ENCODE results near the gene GRB2.

GRB2 gene

GRCh38 chr17:75325348-75325747, 80.1 kb downstream of the GRB2 start:
- H3K4me1 ChIP-seq (ENCODE audit: control insufficient read depth, insufficient read depth, low read length) = peaks cover 5% of the 10 kb centered on the region
- H3K27me3 ChIP-seq (ENCODE audit: control insufficient read depth, insufficient read depth, low read length, poor library complexity, severe bottlenecking) = no peaks in the 10 kb centered on the region
- 94 to 95% methylated on average over 6 of the region's 6 CpGs for WGBS, 2 experiments
- peaks cover 16% of the 10 kb centered on the region for H3K36me3 ChIP-seq (ENCODE audit: control insufficient read depth, insufficient read depth, low read length)
- H3K4me3 ChIP-seq (ENCODE audit: insufficient read depth, low read depth, low read length) = no peak overlapping the region
- no peak overlapping the region for H3K27ac ChIP-seq (ENCODE audit: insufficient read depth, low read depth, low read length, poor library complexity, severe bottlenecking)
- H3K9me3 ChIP-seq (ENCODE audit: control insufficient read depth, low read length) = no peaks in the 10 kb centered on the region

GRCh38 chr17:75321506-75321905, 84.0 kb downstream of the GRB2 start:
- Histone ChIP-seq H3K27me3 (ENCODE audit: control insufficient read depth, insufficient read depth, low read length, poor library complexity, severe bottlenecking) (no peaks in the 10 kb centered on the region), H3K36me3 (ENCODE audit: control insufficient read depth, insufficient read depth, low read length) (peaks cover 20% of the 10 kb centered on the region), H3K4me1 (ENCODE audit: control insufficient read depth, insufficient read depth, low read length) (peaks cover 6% of the 10 kb centered on the region), H3K9me3 (ENCODE audit: control insufficient read depth, low read length) (no peaks in the 10 kb centered on the region), H3K27ac (ENCODE audit: insufficient read depth, low read depth, low read length, poor library complexity, severe bottlenecking) (no peak overlapping the region), H3K4me3 (ENCODE audit: insufficient read depth, low read depth, low read length) (no peak overlapping the region)
- WGBS, 2 experiments = 87% methylated on average over 10 of the region's 10 CpGs

GRCh38 chr17:75319904-75320691, 85.4 kb downstream of the GRB2 start:
- peaks cover 3% of the 10 kb centered on the region for H3K4me1 ChIP-seq (ENCODE audit: control insufficient read depth, insufficient read depth, low read length)
- H3K27ac ChIP-seq (ENCODE audit: insufficient read depth, low read depth, low read length, poor library complexity, severe bottlenecking) = no peak overlapping the region
- no peaks in the 10 kb centered on the region for H3K9me3 ChIP-seq (ENCODE audit: control insufficient read depth, low read length)
- 96 to 97% methylated on average over 18 to 20 of the region's 20 CpGs for WGBS, 2 experiments
- no peak overlapping the region for H3K4me3 ChIP-seq (ENCODE audit: insufficient read depth, low read depth, low read length)
- H3K36me3 ChIP-seq (ENCODE audit: control insufficient read depth, insufficient read depth, low read length) = peaks cover 16% of the 10 kb centered on the region
- no peaks in the 10 kb centered on the region for H3K27me3 ChIP-seq (ENCODE audit: control insufficient read depth, insufficient read depth, low read length, poor library complexity, severe bottlenecking)

- WGBS, 2 experiments = 94% methylated on average over 10 of the region's 10 CpGs
- Histone ChIP-seq H3K27me3 (ENCODE audit: control insufficient read depth, insufficient read depth, low read length, poor library complexity, severe bottlenecking) (no peaks in the 10 kb centered on the region), H3K36me3 (ENCODE audit: control insufficient read depth, insufficient read depth, low read length) (peaks cover 16% of the 10 kb centered on the region), H3K4me3 (ENCODE audit: insufficient read depth, low read depth, low read length) (no peak overlapping the region), H3K9me3 (ENCODE audit: control insufficient read depth, low read length) (no peaks in the 10 kb centered on the region), H3K27ac (ENCODE audit: insufficient read depth, low read depth, low read length, poor library complexity, severe bottlenecking) (no peak overlapping the region), H3K4me1 (ENCODE audit: control insufficient read depth, insufficient read depth, low read length) (peaks cover 3% of the 10 kb centered on the region)
Observed at GRCh38 chr17:75318615-75319222, 86.8 kb downstream of the GRB2 start.

- Histone ChIP-seq H3K4me1 (ENCODE audit: control insufficient read depth, insufficient read depth, low read length) (peaks cover 3% of the 10 kb centered on the region), H3K27ac (ENCODE audit: insufficient read depth, low read depth, low read length, poor library complexity, severe bottlenecking) (no peak overlapping the region), H3K36me3 (ENCODE audit: control insufficient read depth, insufficient read depth, low read length) (peaks cover 16% of the 10 kb centered on the region), H3K9me3 (ENCODE audit: control insufficient read depth, low read length) (no peaks in the 10 kb centered on the region), H3K27me3 (ENCODE audit: control insufficient read depth, insufficient read depth, low read length, poor library complexity, severe bottlenecking) (no peaks in the 10 kb centered on the region), H3K4me3 (ENCODE audit: insufficient read depth, low read depth, low read length) (no peak overlapping the region)
- 77 to 79% methylated on average over 10 of the region's 10 CpGs for WGBS, 2 experiments
Observed at GRCh38 chr17:75318211-75318610, 87.3 kb downstream of the GRB2 start.

- H3K27ac ChIP-seq (ENCODE audit: insufficient read depth, low read depth, low read length, poor library complexity, severe bottlenecking) = no peak overlapping the region
- no peaks in the 10 kb centered on the region for H3K27me3 ChIP-seq (ENCODE audit: control insufficient read depth, insufficient read depth, low read length, poor library complexity, severe bottlenecking)
- 59 to 64% methylated on average over 11 of the region's 11 CpGs for WGBS, 2 experiments
- H3K36me3 ChIP-seq (ENCODE audit: control insufficient read depth, insufficient read depth, low read length) = peaks cover 16% of the 10 kb centered on the region
- H3K4me3 ChIP-seq (ENCODE audit: insufficient read depth, low read depth, low read length) = no peak overlapping the region
- H3K9me3 ChIP-seq (ENCODE audit: control insufficient read depth, low read length) = no peaks in the 10 kb centered on the region
- peaks cover 3% of the 10 kb centered on the region for H3K4me1 ChIP-seq (ENCODE audit: control insufficient read depth, insufficient read depth, low read length)
Observed at GRCh38 chr17:75317671-75318070, 87.8 kb downstream of the GRB2 start.

- Histone ChIP-seq H3K4me1 (ENCODE audit: control insufficient read depth, insufficient read depth, low read length) (peaks cover 3% of the 10 kb centered on the region), H3K27me3 (ENCODE audit: control insufficient read depth, insufficient read depth, low read length, poor library complexity, severe bottlenecking) (no peaks in the 10 kb centered on the region), H3K27ac (ENCODE audit: insufficient read depth, low read depth, low read length, poor library complexity, severe bottlenecking) (no peak overlapping the region), H3K9me3 (ENCODE audit: control insufficient read depth, low read length) (no peaks in the 10 kb centered on the region), H3K4me3 (ENCODE audit: insufficient read depth, low read depth, low read length) (no peak overlapping the region), H3K36me3 (ENCODE audit: control insufficient read depth, insufficient read depth, low read length) (peaks cover 10% of the 10 kb centered on the region)
- WGBS, 2 experiments = 92% methylated on average over 5 of the region's 5 CpGs
Observed at GRCh38 chr17:75316253-75316652, 89.2 kb downstream of the GRB2 start.

GRCh38 chr17:75315541-75316243, 89.8 kb downstream of the GRB2 start:
- H3K4me1 ChIP-seq (ENCODE audit: control insufficient read depth, insufficient read depth, low read length) = peaks cover 3% of the 10 kb centered on the region
- H3K27ac ChIP-seq (ENCODE audit: insufficient read depth, low read depth, low read length, poor library complexity, severe bottlenecking) = no peak overlapping the region
- peaks cover 7% of the 10 kb centered on the region for H3K36me3 ChIP-seq (ENCODE audit: control insufficient read depth, insufficient read depth, low read length)
- WGBS, 2 experiments = 89% methylated on average over 19 of the region's 19 CpGs
- no peak overlapping the region for H3K4me3 ChIP-seq (ENCODE audit: insufficient read depth, low read depth, low read length)
- H3K27me3 ChIP-seq (ENCODE audit: control insufficient read depth, insufficient read depth, low read length, poor library complexity, severe bottlenecking) = no peaks in the 10 kb centered on the region
- no peaks in the 10 kb centered on the region for H3K9me3 ChIP-seq (ENCODE audit: control insufficient read depth, low read length)

- Histone ChIP-seq H3K9me3 (ENCODE audit: control insufficient read depth, low read length) (no peaks in the 10 kb centered on the region), H3K27ac (ENCODE audit: insufficient read depth, low read depth, low read length, poor library complexity, severe bottlenecking) (no peak overlapping the region), H3K4me1 (ENCODE audit: control insufficient read depth, insufficient read depth, low read length) (peaks cover 3% of the 10 kb centered on the region), H3K4me3 (ENCODE audit: insufficient read depth, low read depth, low read length) (no peak overlapping the region), H3K27me3 (ENCODE audit: control insufficient read depth, insufficient read depth, low read length, poor library complexity, severe bottlenecking) (no peaks in the 10 kb centered on the region), H3K36me3 (ENCODE audit: control insufficient read depth, insufficient read depth, low read length) (no peaks in the 10 kb centered on the region)
- 89 to 90% methylated on average over 14 of the region's 14 CpGs for whole genome bisulfite sequencing, 2 experiments
Observed at GRCh38 chr17:75313941-75314551, 91.4 kb downstream of the GRB2 start.
